Measurements from ENCODE around the gene NTPCR.
"Not testable (repeated sequence)": the region's sequence is repeated elsewhere in the genome, so short reads cannot be mapped to it uniquely, and the experiment has no call there.

The NTPCR gene

DNA sequence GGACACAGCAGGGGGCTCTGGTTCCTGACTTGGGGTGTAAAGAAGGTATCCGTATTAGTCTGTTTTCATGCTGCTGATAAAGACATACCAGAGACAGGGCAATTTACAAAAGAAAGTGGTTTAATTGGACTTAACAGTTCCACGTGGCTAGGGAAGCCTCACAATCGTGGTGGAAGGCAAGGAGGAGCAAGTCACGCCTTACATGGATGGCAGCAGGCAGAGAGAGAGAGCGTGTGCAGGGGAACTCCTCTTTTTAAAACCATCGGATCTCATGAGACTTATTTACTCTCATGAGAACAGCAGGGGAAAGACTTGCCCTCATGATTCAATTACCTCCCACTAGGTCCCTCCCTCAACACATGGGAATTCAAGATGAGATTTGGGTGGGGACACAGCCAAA, 23.2 kb upstream of the NTPCR start:
- not testable (repeated sequence) for DNase-seq (ENCODE audit: low read depth in 2 of 2)

DNA sequence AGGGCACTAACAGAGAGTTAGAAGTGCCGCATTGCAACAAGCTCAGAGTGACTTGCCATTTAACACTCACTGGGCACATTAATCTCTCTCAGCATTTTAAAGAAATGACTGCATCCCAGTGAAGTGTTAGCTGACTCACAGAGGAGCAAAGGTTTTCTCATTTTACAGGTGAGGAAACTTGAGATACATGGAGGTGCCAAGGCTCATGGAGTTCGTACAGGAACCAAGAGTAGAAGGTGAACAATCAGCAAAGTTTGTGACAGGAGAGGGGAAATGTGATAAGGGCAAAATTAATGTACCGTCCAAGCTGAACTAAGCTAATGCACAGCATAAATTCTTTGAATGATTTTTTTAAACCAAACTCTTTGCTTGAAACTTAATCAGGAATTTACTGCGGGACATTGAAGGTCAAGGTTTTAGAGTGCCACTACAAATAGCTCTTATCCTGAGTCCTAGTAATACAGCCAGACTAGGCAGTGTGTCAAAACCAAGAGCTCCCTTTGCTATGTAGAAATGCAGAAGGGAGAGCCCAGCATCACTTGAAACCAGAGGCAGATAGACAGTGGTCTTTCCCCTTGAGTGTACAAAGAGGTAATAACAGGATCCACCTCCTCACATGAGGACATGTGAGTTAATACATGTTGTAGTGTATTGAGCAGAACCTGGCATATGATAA, 22.4 kb upstream of the NTPCR start:
- DNase-seq (ENCODE audit: low read depth in 2 of 2): no peak

DNA sequence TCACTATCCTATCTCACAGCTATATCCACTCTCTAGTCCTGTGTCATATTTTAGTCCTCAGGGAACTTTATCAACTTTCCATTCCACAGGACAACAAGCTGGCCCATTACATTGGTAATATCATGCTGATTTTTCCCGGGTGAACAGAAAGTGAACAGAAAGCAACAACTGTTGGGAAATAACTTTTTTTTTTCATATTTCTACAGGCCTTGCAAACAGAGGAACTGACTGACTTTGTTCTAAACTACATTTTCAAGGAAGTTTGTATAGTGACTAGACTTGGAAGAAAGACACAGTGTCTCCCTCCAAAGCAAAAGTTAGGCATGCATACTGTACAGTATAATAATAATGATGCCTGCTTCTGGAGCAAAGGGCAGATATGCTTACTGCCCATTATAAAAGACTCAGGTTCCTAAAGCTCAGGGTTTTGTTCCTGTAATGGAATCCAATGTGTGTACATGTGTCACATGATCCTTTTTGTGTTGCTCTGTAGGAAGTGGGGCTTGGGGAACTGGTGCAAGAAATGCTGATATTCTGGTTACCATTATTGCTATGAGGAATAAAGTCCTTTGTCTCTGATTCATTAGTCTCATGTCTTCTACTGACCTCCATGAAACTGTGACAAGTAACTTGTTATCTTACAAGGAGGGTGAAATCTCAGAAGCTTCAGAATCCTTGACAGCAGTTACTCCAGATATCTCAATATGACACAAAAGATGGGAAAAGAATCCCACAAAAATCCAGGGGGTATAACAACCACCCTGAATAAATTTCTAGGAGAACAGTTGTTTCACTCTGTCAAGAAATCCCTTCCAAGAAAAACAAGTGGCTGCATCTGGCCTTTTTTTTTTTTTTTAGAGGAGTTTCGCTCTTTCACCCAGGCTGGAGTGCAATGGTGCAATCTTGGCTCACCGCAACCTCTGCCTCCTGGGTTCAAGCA, 17.7 kb upstream of the NTPCR start:
- DNase-seq (ENCODE audit: low read depth in 2 of 2): no peak

DNA sequence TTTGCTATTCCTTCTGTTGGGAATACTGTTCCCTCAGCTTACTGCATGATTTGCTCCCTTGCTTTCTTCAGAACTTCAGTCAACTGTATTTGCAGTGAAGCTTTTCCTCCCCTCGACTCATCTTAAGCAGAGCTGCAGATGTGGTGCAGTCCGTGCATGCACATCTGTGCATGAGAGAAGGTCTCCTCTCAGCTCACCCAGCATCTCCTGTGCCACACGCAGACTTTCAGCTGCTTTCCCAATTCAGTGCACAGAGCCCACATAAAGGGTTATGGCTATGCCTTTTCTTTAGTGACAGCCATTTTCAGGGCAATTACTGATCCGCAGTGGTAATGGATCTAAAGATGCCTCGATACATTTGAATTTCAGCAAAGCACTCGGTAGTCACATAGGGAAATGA, 13.5 kb upstream of the NTPCR start:
- no peak for DNase-seq (ENCODE audit: low read depth in 2 of 2)

DNA sequence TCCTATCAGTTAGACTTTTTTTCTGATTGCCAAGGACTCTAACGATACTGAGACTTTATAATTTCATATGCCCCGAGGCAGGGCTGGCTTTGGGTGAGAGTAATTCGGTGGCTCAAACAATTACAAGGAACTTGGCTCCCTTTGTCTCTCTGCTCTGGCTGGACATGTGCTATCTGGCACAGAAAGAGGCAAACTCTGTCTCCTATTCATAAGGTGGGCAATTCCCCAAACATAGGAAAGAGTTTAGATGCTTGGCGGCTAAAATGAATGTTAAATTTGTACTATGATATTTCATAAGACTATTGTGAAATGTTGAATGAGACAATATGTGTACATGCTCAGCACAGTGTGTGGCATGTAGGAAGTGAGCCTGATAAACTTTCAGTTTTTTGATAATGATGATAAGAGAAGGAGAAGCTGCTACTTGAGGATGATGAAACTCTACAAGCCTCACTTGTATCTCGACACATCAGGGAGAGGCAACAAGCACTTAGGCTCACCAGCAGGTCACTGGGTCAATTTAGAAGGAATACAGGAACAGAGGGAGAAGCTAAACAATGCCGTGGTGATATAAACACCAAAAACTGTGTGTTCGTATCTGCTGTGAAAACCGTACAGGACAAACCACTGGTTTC, 12.6 kb upstream of the NTPCR start:
- DNase-seq (ENCODE audit: low read depth in 2 of 2): no peak

DNA sequence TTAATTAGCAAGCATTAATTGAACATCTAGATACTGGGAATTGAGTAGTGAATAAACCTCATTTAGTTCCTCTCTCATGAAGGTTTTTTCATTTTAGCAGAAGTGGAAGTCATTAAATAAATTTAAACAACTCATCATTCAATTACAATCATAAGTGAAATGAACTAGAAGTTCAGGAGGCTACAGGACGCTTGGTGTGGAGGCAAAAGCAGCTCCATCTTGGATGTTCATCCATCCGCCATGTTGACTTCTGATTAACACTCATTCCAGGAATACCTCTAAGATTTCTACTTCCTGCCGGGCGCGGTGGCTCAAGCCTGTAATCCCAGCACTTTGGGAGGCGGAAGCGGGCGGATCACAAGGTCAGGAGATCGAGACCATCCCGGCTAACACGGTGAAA, 11.5 kb upstream of the NTPCR start:
- DNase-seq (ENCODE audit: low read depth in 2 of 2): no peak

DNA sequence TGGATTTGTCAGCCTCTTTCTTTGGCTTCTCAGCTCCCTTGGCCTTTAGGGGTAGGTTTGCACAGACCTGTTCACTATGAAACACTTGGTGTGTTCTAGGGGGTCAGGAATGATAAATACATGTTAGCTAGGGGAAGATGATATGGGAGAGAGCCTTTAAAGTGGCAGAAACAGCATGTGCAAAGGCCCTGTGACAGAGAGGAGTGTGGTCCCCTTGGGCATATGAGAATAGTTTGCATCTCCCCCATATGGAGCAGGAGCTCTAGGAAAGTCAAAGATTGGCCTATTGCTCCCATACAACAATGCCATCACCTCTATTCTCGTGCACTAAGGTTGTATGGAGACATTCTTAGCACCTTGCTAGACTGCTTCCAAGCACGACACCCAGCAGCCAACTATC, 10.7 kb upstream of the NTPCR start:
- no peak for DNase-seq (ENCODE audit: low read depth in 2 of 2)

DNA sequence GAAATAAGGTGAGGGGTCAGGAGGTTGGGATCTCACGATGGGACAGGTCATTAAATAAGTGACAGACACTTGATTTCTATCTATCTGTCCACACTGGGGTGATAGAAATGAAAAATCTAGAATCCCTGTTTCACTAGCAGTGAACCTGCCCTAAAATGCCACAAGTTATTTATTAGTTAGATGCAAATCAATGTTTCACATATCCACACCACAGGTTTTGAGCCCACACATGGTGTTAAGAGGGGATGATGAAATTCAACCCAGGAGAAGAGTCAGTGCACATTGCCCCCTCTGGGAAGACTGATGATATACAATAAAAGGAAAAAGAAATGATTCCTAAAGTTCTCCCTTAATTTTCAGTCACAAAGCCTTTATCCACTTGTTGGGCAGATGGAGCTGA, 10.1 kb upstream of the NTPCR start:
- no peak for DNase-seq (ENCODE audit: low read depth in 2 of 2)

DNA sequence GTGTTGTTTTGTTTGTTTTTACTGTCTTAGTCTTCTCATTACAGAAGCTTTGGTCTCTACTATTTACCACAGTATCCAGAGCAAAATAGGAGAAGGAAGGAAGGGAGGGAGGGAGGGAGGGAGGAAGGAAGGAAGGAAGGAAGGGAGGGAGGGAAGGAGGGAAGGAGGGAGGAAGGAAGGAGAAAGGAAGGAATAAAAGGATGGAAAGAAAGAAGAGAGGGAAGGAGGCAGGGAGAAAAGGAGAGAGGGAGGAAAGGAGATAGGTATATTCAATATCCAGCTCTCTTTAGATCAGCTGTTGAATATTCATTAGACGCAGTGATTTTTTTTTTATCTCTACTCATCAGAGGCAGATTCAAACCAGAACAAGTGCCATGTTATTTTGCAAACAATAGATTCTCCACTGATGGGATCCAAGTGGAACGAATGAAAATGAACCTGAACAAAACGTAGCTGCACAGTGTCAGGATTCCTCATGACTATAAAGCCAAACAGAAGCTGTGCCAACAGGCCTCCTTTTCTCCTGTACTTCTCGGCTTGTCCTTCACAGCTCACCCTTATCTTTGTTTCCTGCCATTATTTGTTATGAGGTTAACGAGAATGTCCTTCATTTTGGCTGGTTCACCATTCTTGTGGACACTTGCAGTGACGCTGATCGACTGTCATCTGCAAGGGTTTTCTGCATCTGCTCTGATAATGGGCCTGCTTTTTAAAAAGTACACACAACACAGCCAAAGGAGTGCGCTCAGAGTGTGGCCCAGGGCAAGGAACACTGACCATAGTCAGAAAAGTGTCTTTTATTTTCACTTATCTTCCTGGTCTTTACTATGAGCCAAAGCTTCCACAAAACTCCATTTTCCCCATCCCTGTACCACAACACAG, 7.8 kb upstream of the NTPCR start:
- no peak for DNase-seq (ENCODE audit: low read depth in 2 of 2)

DNA sequence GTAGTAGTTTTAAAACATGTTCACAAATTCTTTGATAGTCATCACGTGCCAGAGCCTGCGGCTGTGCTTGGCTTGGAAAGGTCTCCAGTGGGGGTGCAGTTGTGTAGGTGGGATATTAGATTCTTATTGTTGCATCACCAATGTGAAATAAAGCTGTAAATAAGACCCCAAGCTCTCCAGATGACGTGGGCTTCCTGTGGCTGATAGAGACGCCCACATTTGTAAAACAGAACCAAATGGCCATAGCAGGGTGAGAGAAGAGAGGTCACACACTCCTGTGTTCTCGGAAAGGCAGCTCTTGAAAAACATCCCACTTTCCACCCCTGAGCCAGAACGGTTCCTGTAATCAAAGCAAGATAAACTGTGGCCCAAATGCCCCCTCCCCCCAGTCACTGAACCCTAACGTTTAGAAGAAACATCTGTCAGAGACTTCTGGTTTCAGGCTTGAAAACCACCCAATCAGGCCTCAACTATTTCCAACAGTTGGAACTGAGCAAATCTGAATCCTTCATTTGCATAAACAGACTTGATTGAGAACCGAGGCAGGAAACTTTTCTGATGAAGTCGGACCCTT, 6.6 kb upstream of the NTPCR start:
- peak; percentile 12 to 19 for DNase-seq (ENCODE audit: low read depth in 2 of 2)

DNA sequence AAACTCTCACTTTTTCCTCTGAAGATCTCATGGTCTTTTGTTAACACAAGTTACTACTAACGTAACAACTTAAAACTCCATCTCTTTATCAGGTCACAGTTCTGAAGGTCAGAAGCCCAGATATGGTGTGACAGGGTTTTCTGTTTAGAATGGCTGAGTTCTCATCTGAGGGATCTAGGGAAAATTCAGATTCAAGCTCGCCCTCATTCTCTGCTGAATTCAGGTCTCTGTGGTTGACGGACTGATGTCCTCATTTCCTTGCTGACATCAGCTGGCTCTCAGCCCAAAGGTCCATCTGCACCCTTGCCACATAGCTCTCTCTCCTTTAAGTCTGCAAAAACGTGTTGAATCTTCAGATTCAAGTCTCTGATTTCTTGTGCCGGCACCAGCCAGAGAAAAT, 6.1 kb upstream of the NTPCR start:
- no peak for DNase-seq (ENCODE audit: low read depth in 2 of 2)

DNA sequence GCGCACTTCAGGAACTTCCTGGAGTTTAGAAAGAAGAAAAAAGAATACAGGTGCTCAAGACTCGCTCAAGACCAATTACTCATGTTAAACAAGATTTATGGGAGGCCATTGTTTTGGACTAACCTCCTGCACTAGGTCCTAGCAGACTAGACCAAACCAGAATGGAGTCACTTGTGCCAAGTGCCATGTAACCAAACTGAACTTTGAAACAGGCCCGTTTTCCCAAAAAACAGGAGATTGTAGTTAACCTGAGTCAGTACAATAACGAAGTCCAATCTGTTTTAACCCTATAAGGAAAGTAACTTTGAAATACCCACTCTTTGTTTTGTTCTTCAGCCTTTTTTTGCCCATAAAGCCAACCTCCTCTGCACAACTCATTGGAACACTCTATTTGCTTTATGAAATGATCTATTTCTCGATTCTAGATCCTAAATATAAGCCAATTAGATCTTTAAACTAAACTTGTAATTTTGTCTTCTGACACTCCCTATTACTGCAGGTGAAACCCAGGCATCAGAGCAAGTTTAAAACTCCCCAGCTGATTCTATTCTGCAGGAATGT, 695 bp upstream of the NTPCR start:
- no peak for DNase-seq (ENCODE audit: low read depth in 2 of 2)

DNA sequence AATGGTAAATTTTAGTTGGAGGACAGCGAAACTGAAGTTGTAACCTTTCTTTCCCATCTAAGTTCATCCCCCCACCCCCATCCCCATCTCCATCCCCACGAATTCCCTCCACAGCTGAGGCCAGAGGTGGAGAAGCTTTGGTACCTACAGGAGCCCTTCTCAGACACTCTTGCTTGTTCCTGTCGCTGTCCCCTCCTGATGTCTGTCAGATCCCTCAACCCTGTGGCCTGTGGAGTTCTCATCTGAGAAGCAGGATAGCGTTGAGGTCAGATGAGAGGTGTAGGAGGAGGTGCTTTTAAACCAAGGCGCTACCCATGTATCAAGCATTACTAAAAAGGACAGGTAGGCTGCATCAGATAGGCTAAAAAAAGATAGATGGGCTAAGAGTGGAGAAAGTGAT, 769 bp downstream of the NTPCR start:
- no peak for DNase-seq (ENCODE audit: low read depth in 2 of 2)

DNA sequence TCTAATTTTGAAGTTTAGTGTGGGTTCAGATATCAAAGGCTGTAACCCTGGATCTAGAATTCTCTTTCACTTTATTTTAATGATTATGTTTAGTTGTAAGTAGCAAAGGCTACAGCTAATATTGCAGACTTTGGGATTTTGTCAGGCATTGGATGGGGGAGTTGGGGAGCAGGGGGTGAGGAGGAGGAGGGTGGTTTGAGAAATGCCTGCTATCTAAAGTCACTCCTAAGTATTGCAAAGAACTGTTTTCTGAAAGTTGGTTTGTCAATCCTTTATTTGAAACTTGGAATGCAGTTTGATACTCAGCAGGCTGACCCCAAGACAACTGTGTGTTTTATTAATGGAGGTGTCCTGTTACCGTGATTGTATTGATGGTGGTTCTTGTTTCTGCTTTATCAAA, 1.2 kb downstream of the NTPCR start:
- no peak for DNase-seq (ENCODE audit: low read depth in 2 of 2)

DNA sequence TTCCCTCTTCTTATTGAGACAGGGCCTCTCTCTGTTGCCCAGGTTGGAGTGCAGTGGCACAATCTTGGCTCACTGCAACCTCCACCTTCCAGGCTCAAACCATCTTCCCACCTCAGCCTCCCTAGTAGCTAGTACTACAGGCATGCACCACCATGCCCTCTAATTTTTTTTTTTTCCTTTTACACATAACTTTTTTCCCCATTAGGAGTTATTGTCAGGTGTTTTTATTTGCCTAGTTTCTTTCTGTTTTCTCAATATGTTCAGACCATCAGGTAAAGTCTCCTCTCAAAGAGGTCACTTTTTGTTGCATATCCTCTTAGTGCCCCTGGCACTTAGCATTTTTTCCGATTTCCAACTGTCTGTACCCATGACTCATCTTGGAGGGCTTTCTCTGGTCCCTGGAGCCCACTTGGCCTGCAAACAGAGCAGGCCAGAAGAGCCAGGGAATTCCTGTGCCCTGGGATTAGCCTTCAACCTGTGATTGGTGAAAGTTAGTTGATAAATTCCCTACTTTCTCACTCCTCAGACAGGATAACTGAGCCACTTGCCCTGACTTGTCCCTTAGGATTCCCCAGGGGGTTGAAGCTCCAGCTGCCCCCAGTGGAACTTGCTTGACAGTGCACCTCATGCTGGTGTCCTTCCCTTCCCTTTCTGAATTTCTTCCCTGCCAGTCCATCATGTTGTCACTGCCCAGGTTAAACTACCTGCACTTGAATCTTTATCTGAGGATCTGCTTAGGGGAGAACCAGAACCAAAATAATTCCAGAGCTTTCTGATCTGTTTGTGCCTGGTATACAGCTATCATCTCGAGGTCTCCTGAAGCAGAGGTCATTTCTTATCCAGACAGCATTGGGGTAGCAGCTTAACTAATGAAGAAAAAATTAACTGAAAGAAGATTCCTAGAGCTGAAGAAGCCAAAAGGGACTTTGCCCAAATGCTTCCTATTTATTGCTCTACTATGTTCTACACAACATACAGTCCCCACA, 2.4 kb downstream of the NTPCR start:
- DNase-seq (ENCODE audit: low read depth in 2 of 2): peak in 1 of 2 donors; percentile 8

DNA sequence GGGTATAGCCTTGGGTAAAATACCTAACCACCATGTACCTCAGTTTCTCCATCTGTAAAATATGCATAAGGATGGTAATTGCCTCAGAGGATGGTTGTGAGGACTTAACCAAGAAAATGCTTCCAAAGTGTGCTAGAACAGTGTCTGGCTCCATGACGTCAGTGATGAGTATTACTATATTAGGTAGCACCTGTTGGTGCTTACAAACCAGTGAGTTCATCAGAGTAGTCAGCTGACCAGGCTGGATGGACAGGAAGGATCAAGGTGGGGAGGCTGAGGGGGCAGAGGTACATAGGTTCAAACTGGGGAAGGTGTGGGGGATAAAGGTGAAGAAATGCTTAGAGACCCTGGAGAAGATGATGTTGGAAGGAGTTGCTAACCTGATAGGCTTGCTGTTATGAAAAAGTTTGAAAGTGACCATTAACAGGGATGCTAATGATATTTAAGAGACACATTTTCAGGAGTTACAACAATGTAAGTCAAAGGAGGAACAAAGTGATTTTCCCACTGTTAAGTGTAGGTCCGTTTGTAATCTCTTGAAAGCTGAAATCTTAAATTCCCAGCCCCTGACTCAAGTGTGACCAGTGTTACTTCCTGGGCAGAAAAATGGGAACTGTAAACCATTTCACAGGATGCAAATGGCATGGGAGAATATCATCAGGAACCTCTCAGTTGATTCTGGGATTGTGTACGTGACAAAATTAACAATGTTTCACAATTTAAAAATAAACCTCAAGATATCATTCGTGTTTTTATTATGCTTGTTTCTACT, 4.4 kb downstream of the NTPCR start:
- DNase-seq (ENCODE audit: low read depth in 2 of 2): no peak

DNA sequence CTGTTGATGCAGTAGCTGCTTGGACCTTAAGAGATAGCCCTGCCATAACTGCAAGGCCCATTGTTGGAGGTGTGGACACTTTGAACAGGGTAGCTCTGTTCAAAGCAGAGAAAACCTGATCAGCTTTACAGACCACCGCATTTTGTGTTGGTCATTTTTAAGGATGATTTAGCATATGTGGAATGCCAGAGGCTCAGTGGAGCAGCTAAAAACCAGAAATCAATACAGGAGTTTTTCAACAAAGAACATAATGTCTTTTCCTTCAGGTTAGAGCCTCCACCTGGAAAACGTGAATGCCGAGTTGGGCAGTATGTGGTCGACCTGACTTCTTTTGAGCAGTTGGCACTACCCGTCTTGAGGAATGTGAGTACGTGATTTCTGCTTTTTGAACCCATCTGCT, 5.7 kb downstream of the NTPCR start:
- DNase-seq (ENCODE audit: low read depth in 2 of 2): no peak

DNA sequence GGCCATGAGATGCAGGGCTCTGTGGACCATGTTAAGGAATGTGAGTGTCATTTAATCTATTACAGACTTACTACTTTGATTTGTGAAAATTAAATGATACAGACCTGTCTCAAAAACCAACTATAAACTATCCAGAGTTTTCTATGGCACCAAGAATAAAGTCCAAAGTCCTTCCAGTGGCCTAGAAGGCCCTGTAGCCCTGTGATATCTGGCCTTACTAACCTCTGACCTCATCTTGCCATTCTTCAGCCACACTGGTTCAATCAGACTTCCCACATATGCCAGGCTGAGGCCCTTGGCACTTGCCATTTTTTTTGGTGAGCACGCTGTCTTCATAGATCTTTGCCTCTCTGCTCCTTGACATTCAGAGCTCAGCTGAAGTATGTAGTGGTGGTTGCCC, 7.7 kb downstream of the NTPCR start:
- no peak for DNase-seq (ENCODE audit: low read depth in 2 of 2)

All from stimulated activated CD8-positive, alpha-beta memory T cell treated with anti-CD3 and anti-CD28 coated beads, Interleukin-7, amount 100 ng/mL, for 4 hours (primary cell).